H1 (cell line): ENCODE results near the gene NADK2. TPM values are rescaled to one million over a fixed set of nuclear protein-coding genes. Genes with fewer than 3 reads are reported as not detected.

ENCODE experiments used
- ATF2 ChIP-seq: IDR thresholded peaks from 2 replicates; pipeline ENCODE4 v1.6.1; 2012; ENCODE audit warnings: low read length, inconsistent platforms
- BCL11A ChIP-seq, 2 experiments: IDR thresholded peaks; one replicate each; pipeline ENCODE4 v1.6.1; 2011; ENCODE audit warnings: low read depth in 2 of 2, low read length in 2 of 2, mild to moderate bottlenecking in 2 of 2
- CHD7 ChIP-seq: fragments of 300-600 bp; sonication (generic); IDR thresholded peaks from 2 replicates; pipeline ENCODE4 v1.7.1; 2012; ENCODE audit warnings: low read length, moderate library complexity, mild to moderate bottlenecking, inconsistent platforms; ENCODE audit not compliant: insufficient replicate concordance
- E2F6 ChIP-seq: IDR thresholded peaks from 2 replicates; pipeline ENCODE4 v1.6.1; 2012; ENCODE audit warnings: inconsistent platforms
- GABPA ChIP-seq: IDR thresholded peaks from 2 replicates; pipeline ENCODE4 v1.6.1; 2011; ENCODE audit warnings: mild to moderate bottlenecking, low read length, moderate library complexity, borderline replicate concordance; ENCODE audit not compliant: insufficient read depth
- MAFK ChIP-seq: IDR thresholded peaks from 2 replicates; pipeline ENCODE4 v1.6.1; 2012; ENCODE audit warnings: low read depth, mild to moderate bottlenecking, improper control_type of control experiment, low read length
- PHF8 ChIP-seq: fragments of 200-600 bp; sonication (generic); conservative IDR thresholded peaks from 2 replicates; pipeline ENCODE4 v1.7.1; 2012; ENCODE audit warnings: low read depth, mild to moderate bottlenecking, inconsistent platforms, low read length, moderate library complexity
- RFX5 ChIP-seq: IDR thresholded peaks from 2 replicates; pipeline ENCODE4 v1.6.1; 2011; ENCODE audit warnings: low read depth, low read length, improper control_type of control experiment, borderline replicate concordance
- polyA plus RNA-seq, 7 experiments: library from polyadenylated mRNA; depleted of rRNA in 3 of 7; stranded (reverse) in 5 of 7; unstranded in 2 of 7; fragments of >200 nt in 5 of 7; fragments of 200-250 nt in 2 of 7; gene quantifications; 1 replicate in 5 of 7; 2 replicates in 1 of 7; 4 replicates in 1 of 7; pipeline versions ENCODE4 v1.2.1 to v1.2.3, GENCODE V29; 2011 to 2013; ENCODE audit warnings: missing spikeins in 2 of 7, mixed read lengths in 2 of 7
- total RNA-seq: library from RNA; stranded (reverse); fragmentation: NEBNext Ultra II Directional; extraction: Animal tissue kit (Norgen Biotek cat#: 25700); gene quantifications from 2 replicates; pipeline ENCODE4 v1.2.1, GENCODE V29; 2021

The NADK2 gene
- total and polyA plus RNA-seq, 2 of the 8 experiments (the other 6 are each of a cell fraction or from before 2014, with no cell fraction given): 3.4 to 16.1 TPM

GRCh38 chr5:36277521-36278176 is 35.9 kb upstream of the NADK2 start (continued):
- no peak for TF ChIP-seq CHD7
- no peak for TF ChIP-seq RFX5
- TF ChIP-seq BCL11A (IDR thresholded peaks at IDR 0.05; ENCODE audit: low read depth in 2 of 2, low read length in 2 of 2): no peak
- no peak for TF ChIP-seq E2F6
- no peak for TF ChIP-seq PHF8
- no peak for TF ChIP-seq ATF2
- no peak for TF ChIP-seq MAFK
- TF ChIP-seq GABPA: no peak
